PC-3 (cell line): ENCODE results near the gene DBNL. TPM values are rescaled to one million over a fixed set of nuclear protein-coding genes. Genes with fewer than 3 reads are reported as not detected.
A peak's percentile ranks its signal among the peaks of the same experiment; 100 is the strongest.

Experiments
- ATAC-seq: fragments of 200-7000 bp; cut with Tn5 transposase; 2 replicates; pipeline ENCODE4 v1.9.1; 2020; ENCODE audit warnings: mild to moderate bottlenecking, moderate library complexity
- BruUV-seq: library from RNA; stranded (reverse); fragments of 400-500 nt; replicated peaks from 2 replicates; lab custom pipeline; 2021; lab: Mats Ljungman, UMichigan
- CTCF ChIA-PET: fragments of 300-600 bp; sonication (Branson Sonifier 250); formaldehyde crosslinking; loops from one replicate; lab custom pipeline; 2022; ENCODE audit warnings: antibody characterized with exemption; lab: Charles Lee
- POLR2A ChIA-PET: fragments of 300-600 bp; sonication (Branson Sonifier 250); formaldehyde crosslinking; loops from one replicate; lab custom pipeline; 2022; ENCODE audit warnings: antibody characterized with exemption; ENCODE audit not compliant: unreplicated experiment; lab: Charles Lee
- DNase-seq: peaks from one replicate; pipeline ENCODE4 v3.0.0-alpha.2; 2015
- H2AFZ ChIP-seq: fragments of 300-600 bp; sonication (generic); 2 replicates; pipeline ENCODE4 v1.6.0; 2016; ENCODE audit warnings: antibody characterized with exemption, low read length
- H3F3A ChIP-seq: fragments of 300-600 bp; sonication (generic); one replicate; pipeline ENCODE4 v1.6.0; 2017; ENCODE audit warnings: antibody characterized with exemption, low read length, control low read depth, mild to moderate bottlenecking; ENCODE audit not compliant: unreplicated experiment
- H3K27ac ChIP-seq: fragments of 300-600 bp; sonication (generic); 2 replicates; pipeline ENCODE4 v1.5.1; 2016; ENCODE audit warnings: mild to moderate bottlenecking, low read length
- H3K27me3 ChIP-seq: fragments of 300-600 bp; sonication (generic); 2 replicates; pipeline ENCODE4 v1.6.1; 2016; ENCODE audit warnings: low read length, mixed read lengths
- H3K36me3 ChIP-seq: fragments of 300-600 bp; sonication (generic); 2 replicates; pipeline ENCODE4 v1.6.1; 2016; ENCODE audit warnings: low read depth, mixed run types, low read length, mixed read lengths
- H3K4me1 ChIP-seq: fragments of 300-600 bp; sonication (generic); 2 replicates; pipeline ENCODE4 v1.5.1; 2016; ENCODE audit warnings: low read length; ENCODE audit not compliant: insufficient read depth
- H3K4me2 ChIP-seq: fragments of 300-600 bp; sonication (generic); 2 replicates; pipeline ENCODE4 v1.6.0; 2016; ENCODE audit warnings: low read length
- H3K4me3 ChIP-seq: fragments of 300-600 bp; sonication (generic); 2 replicates; pipeline ENCODE4 v1.5.1; 2016; ENCODE audit warnings: mild to moderate bottlenecking, low read length, mixed read lengths
- H3K79me2 ChIP-seq: fragments of 300-600 bp; sonication (generic); 2 replicates; pipeline ENCODE4 v1.6.1; 2017; ENCODE audit warnings: low read length, mixed read lengths
- H3K9ac ChIP-seq: fragments of 300-600 bp; sonication (generic); 2 replicates; pipeline ENCODE4 v1.6.0; 2016; ENCODE audit warnings: mild to moderate bottlenecking, low read length
- H3K9me2 ChIP-seq: fragments of 300-600 bp; sonication (generic); replicated peaks from 2 replicates; pipeline ENCODE4 v1.6.1; 2016; ENCODE audit warnings: mixed run types, low read length, mixed read lengths
- H3K9me3 ChIP-seq: fragments of 300-600 bp; sonication (generic); 2 replicates; pipeline ENCODE4 v1.6.1; 2016; ENCODE audit warnings: low read length, mixed read lengths
- H4K20me1 ChIP-seq: fragments of 300-600 bp; sonication (generic); 2 replicates; pipeline ENCODE4 v1.6.1; 2016; ENCODE audit warnings: low read length, mixed read lengths
- EZH2 ChIP-seq: fragments of 300-600 bp; sonication (generic); IDR thresholded peaks from one replicate; pipeline ENCODE4 v1.6.1; 2017; ENCODE audit warnings: antibody characterized with exemption, mild to moderate bottlenecking, low read length; ENCODE audit not compliant: unreplicated experiment
- EZH2phosphoT487 ChIP-seq: fragments of 300-600 bp; sonication (generic); IDR thresholded peaks from 2 replicates; pipeline ENCODE4 v1.6.1; 2018; ENCODE audit warnings: mild to moderate bottlenecking, antibody characterized with exemption, low read length, borderline replicate concordance
- intact Hi-C: fragments of 100-400 bp; cut with micrococcal nuclease; formaldehyde crosslinking; loops from 2 replicates; pipeline ENCODE4 v1.9.0; 2023
- total RNA-seq: library from RNA; depleted of rRNA; stranded (reverse); fragments of >200 nt; gene quantifications from 2 replicates; pipeline ENCODE4 v1.2.3, GENCODE V29; 2014
- TF ChIP-seq, protein P1 (sequence below): fragments of 300-600 bp; sonication (generic); conservative IDR thresholded peaks from 2 replicates; pipeline ENCODE4 v1.5.1; 2017; ENCODE audit warnings: antibody characterized with exemption, low read depth, mild to moderate bottlenecking, low read length

DBNL gene
- total RNA-seq, 1 experiment from 2014 or later, result 108 TPM

DNA sequence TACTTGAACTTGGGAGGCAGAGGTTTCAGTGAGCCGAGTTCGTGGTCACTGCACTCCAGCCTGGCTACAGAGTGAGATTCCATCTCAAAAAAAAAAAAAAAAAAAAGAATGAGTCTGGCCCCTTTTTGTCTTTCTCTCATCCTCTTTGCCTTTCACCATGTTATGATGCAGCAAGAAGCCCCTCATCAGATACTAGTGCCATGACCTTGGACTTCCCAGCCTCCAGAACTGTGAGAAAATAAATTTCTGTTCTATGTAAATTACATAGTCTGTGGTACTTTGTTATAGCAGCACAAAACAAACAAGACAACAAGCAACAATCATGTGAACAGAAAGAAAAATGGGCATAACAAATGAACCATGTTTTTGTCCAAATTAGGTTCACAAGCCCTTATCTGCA lies 2.3 kb upstream of the DBNL start:
- Histone ChIP-seq H3K27me3 (no peaks in the 10 kb centered on the region), H3K79me2 (peaks cover 28% of the 10 kb centered on the region), H3K4me1 (peaks cover 18% of the 10 kb centered on the region), H4K20me1 (no peaks in the 10 kb centered on the region), H3K9me3 (no peaks in the 10 kb centered on the region), H3K4me3 (no peak overlapping the region), H3K4me2 (no peak overlapping the region), H3K36me3 (peaks cover 5% of the 10 kb centered on the region; the same call in 1 of the 2 replicates), H3K27ac (no peak overlapping the region), H3K9ac (no peak overlapping the region), H3F3A (no peaks in the 10 kb centered on the region), H2AFZ (no peak overlapping the region), H3K9me2 (no peaks in the 10 kb centered on the region)
- TF ChIP-seq EZH2, result no peak
- no peak for TF ChIP-seq EZH2phosphoT487
- ChIA-PET POLR2A (no interaction called here), CTCF (no interaction called here)
- DNase-seq, result no peak
- intact Hi-C loops, result no loop called here
- no peak for ATAC-seq
- BruUV-seq, result no TSS peak

DNA sequence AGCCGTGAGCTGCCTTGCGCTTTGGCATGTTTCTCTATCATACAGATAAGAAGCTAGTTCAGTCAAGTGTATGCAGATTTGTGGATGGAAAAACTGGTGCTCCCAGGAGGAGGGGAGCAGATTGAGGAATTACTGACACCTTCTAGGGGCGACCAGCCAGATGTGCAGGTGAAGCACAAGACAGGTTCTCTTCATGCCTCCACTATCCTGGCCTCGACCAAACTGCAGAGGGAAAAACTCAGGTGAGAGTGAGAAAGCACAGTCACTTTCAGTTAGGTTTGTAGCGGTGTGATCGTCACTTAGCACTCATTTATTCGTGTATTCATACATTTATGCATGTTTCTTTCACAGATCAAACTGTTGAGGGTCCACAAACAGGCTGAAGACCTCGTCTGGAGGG lies 600 bp upstream of the DBNL start:
- CTCF ChIA-PET, result no interaction called here
- TSS peak; percentile 93 for BruUV-seq

DNA sequence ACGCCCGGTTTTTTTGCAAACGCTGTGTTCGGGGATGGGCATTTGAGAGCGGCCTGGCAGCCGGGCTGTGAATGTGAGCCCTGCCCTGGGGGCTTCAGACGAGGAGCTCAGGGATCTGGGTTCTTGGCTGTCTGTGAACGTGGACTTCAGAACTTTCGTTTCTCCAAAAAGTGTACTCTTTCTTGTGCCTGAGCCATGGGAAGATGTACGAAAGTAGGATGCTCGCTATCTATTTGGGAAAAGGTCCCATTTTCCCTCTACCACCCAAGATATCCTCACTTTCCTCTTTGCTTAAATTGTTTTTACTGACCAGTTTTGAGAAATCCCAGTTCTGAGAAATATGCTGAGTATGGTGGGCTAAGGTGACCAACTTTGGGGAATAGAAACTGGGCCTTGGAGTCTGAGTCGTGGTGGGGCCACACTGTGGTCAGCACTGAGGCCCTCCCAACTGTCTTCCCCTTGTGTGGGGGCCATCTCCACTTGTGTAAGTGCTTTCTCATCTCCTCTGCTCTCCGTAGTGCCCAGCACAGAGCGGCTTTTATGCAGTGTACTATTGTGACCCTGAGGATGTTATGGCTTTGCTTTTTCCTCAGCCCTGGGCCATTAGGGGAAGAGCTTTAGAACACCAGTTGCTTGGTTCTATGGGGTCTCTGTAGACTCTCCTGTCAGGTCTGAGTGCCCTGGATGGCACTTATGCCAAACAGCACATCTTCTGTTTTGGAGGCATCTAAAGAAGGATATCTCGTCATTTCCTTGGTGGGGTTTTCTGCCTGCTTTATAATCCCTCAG lies 918 bp downstream of the DBNL start:
- peak overlapping the region; percentile 91 for H3K4me2 ChIP-seq
- DNase-seq (no peak), ATAC-seq (no peak)
- peaks cover 50% of the 10 kb centered on the region for H3K79me2 ChIP-seq
- no peaks in the 10 kb centered on the region for H3K27me3 ChIP-seq
- H3K4me1 ChIP-seq, result peaks cover 39% of the 10 kb centered on the region
- H2AFZ ChIP-seq, result peak overlapping the region; percentile 84
- ChIA-PET CTCF (interaction anchor here (0.5 kb wide), 1 partner anchor 446 kb away, joined by 3 read pairs; no protein-coding TSS in a partner anchor), POLR2A (no interaction called here)
- H3K27ac ChIP-seq, result peak overlapping the region; percentile 64
- peak overlapping the region; percentile 96 for H3K9ac ChIP-seq
- H3K4me3 ChIP-seq, result peak overlapping the region; percentile 91
- TSS peak; percentile 39 for BruUV-seq
- H4K20me1 ChIP-seq, result peaks cover 18% of the 10 kb centered on the region; the same call in 1 of the 2 replicates
- H3K9me3 ChIP-seq, result no peaks in the 10 kb centered on the region
- TF ChIP-seq EZH2phosphoT487, result no peak
- TF ChIP-seq, protein P1, sequence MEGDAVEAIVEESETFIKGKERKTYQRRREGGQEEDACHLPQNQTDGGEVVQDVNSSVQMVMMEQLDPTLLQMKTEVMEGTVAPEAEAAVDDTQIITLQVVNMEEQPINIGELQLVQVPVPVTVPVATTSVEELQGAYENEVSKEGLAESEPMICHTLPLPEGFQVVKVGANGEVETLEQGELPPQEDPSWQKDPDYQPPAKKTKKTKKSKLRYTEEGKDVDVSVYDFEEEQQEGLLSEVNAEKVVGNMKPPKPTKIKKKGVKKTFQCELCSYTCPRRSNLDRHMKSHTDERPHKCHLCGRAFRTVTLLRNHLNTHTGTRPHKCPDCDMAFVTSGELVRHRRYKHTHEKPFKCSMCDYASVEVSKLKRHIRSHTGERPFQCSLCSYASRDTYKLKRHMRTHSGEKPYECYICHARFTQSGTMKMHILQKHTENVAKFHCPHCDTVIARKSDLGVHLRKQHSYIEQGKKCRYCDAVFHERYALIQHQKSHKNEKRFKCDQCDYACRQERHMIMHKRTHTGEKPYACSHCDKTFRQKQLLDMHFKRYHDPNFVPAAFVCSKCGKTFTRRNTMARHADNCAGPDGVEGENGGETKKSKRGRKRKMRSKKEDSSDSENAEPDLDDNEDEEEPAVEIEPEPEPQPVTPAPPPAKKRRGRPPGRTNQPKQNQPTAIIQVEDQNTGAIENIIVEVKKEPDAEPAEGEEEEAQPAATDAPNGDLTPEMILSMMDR, result no peak
- no peak for TF ChIP-seq EZH2
- intact Hi-C loops, result no loop called here
- peaks cover 7% of the 10 kb centered on the region; the same call in 1 of the 2 replicates for H3K36me3 ChIP-seq
- no peaks in the 10 kb centered on the region for H3F3A ChIP-seq
- H3K9me2 ChIP-seq, result no peaks in the 10 kb centered on the region

More for the DNA sequence above, 600 bp upstream of the DBNL start:
- no peak for ATAC-seq
- DNase-seq, result no peak
- H3K4me2 ChIP-seq, result peak overlapping the region; percentile 91
- H3K27ac ChIP-seq, result peak overlapping the region; percentile 41
- peaks cover 42% of the 10 kb centered on the region for H3K79me2 ChIP-seq
- intact Hi-C loops, result no loop called here
- H3K36me3 ChIP-seq, result peaks cover 5% of the 10 kb centered on the region; the same call in 1 of the 2 replicates
- TF ChIP-seq, protein P1, result no peak
- H4K20me1 ChIP-seq, result peaks cover 8% of the 10 kb centered on the region; the same call in 1 of the 2 replicates
- no peaks in the 10 kb centered on the region for H3K9me3 ChIP-seq
- peak overlapping the region; percentile 96 for H3K9ac ChIP-seq
- peak overlapping the region; percentile 91 for H3K4me3 ChIP-seq
- H2AFZ ChIP-seq, result peak overlapping the region; percentile 84
- no peaks in the 10 kb centered on the region for H3K9me2 ChIP-seq
- H3F3A ChIP-seq, result no peaks in the 10 kb centered on the region
- POLR2A ChIA-PET, result no interaction called here
- H3K27me3 ChIP-seq, result no peaks in the 10 kb centered on the region
- peaks cover 26% of the 10 kb centered on the region for H3K4me1 ChIP-seq
